GM21447 (cell line): Measurements from ENCODE around the gene COMMD7.
A peak's percentile ranks its signal among the peaks of the same experiment; 100 is the strongest.

Experiments used
- ATAC-seq: cut with Tn5 transposase; IDR thresholded peaks from one replicate; pipeline ENCODE4 v1.9.1; 2021; ENCODE audit not compliant: unreplicated experiment

COMMD7 gene

GRCh38 chr20:32680544-32681174, 62.6 kb downstream of the COMMD7 start:
- ATAC-seq = no peak

GRCh38 chr20:32678948-32679347, 64.3 kb downstream of the COMMD7 start:
- no peak for ATAC-seq

- ATAC-seq = no peak
Measured at GRCh38 chr20:32675223-32675975, 67.9 kb downstream of the COMMD7 start.

- ATAC-seq = no peak
Measured at GRCh38 chr20:32674362-32674789, 68.9 kb downstream of the COMMD7 start.

GRCh38 chr20:32672982-32673851, 70.0 kb downstream of the COMMD7 start:
- ATAC-seq = peak; percentile 59

GRCh38 chr20:32672394-32672981, 70.8 kb downstream of the COMMD7 start:
- ATAC-seq = peak; percentile 11

GRCh38 chr20:32670773-32671455, 72.4 kb downstream of the COMMD7 start:
- ATAC-seq = no peak

- ATAC-seq = no peak
Measured at GRCh38 chr20:32667027-32667426, 76.2 kb downstream of the COMMD7 start.

GRCh38 chr20:32664678-32665159, 78.5 kb downstream of the COMMD7 start:
- no peak for ATAC-seq

GRCh38 chr20:32664012-32664677, 79.1 kb downstream of the COMMD7 start:
- no peak for ATAC-seq

- no peak for ATAC-seq
Measured at GRCh38 chr20:32663335-32664011, 79.8 kb downstream of the COMMD7 start.

- ATAC-seq = no peak
Measured at GRCh38 chr20:32661820-32662528, 81.3 kb downstream of the COMMD7 start.

GRCh38 chr20:32660661-32661060, 82.6 kb downstream of the COMMD7 start:
- no peak for ATAC-seq

- no peak for ATAC-seq
Measured at GRCh38 chr20:32656827-32657226, 86.4 kb downstream of the COMMD7 start.

- no peak for ATAC-seq
Measured at GRCh38 chr20:32655903-32656512, 87.3 kb downstream of the COMMD7 start.

- ATAC-seq = no peak
Measured at GRCh38 chr20:32652739-32653526, 90.3 kb downstream of the COMMD7 start.
